BJ (cell line): Measurements from ENCODE around the gene CHST8. TPM values are rescaled to one million over a fixed set of nuclear protein-coding genes. Genes with fewer than 3 reads are reported as not detected.

Experiments
- CTCF ChIA-PET: fragments of 350-600 bp; formaldehyde crosslinking; extraction: SDS; loops from one replicate; lab custom pipeline; 2021; ENCODE audit warnings: antibody characterized with exemption, inconsistent platforms; lab: Yijun Ruan, JAX
- POLR2A ChIA-PET: fragments of 300-600 bp; sonication (Branson Sonifier 250); formaldehyde crosslinking; extraction: SDS; loops from one replicate; lab custom pipeline; 2021; ENCODE audit warnings: antibody characterized with exemption; lab: Charles Lee
- DNase-seq: peaks from one replicate; pipeline ENCODE4 v3.0.0-alpha.2; 2011; ENCODE audit warnings: low read depth
- H3K27me3 ChIP-seq: 2 replicates; pipeline ENCODE4 v1.6.0; 2011; ENCODE audit warnings: low read length; ENCODE audit not compliant: control insufficient read depth, insufficient read depth
- H3K36me3 ChIP-seq: 2 replicates; pipeline ENCODE4 v1.5.1; 2011; ENCODE audit warnings: low read length; ENCODE audit not compliant: control insufficient read depth, insufficient read depth
- H3K4me3 ChIP-seq: 2 replicates; pipeline ENCODE4 v1.5.1; 2011; ENCODE audit warnings: low read depth, mild to moderate bottlenecking, control low read depth, low read length
- polyA plus RNA-seq: library from polyadenylated mRNA; depleted of rRNA; stranded (reverse); fragments of >200 nt; gene quantifications from 2 replicates; pipeline ENCODE4 v1.2.3, GENCODE V29; 2011
- TF ChIP-seq, protein P1 (sequence below): IDR thresholded peaks from 2 replicates; pipeline ENCODE4 v1.5.1; 2011; ENCODE audit warnings: low read depth, mild to moderate bottlenecking, control low read depth, inconsistent platforms, low read length, moderate library complexity; ENCODE audit not compliant: insufficient read depth

Gene CHST8
- polyA plus RNA-seq, 1 experiment = 0.09 TPM

DNA sequence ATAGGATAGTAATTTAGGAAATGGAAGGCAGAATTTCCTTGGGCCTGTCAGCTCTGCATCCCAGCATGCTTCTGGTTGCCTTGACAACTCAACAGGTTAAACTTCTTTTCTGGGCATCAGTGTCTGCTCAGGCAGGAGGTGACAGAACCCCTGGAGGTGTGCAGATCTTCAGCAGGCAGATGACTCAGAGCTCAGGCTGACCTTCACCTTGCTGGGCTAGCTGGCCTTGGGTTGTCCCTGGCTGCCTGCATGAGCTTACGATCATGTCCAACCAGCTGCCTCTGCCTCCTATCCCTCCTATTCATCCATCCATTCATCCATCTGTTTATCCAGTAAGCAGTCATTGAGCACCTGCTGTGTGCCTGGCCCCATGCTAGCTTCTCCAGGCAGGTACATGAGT, 93.7 kb downstream of the CHST8 start:
- TF ChIP-seq, protein P1, sequence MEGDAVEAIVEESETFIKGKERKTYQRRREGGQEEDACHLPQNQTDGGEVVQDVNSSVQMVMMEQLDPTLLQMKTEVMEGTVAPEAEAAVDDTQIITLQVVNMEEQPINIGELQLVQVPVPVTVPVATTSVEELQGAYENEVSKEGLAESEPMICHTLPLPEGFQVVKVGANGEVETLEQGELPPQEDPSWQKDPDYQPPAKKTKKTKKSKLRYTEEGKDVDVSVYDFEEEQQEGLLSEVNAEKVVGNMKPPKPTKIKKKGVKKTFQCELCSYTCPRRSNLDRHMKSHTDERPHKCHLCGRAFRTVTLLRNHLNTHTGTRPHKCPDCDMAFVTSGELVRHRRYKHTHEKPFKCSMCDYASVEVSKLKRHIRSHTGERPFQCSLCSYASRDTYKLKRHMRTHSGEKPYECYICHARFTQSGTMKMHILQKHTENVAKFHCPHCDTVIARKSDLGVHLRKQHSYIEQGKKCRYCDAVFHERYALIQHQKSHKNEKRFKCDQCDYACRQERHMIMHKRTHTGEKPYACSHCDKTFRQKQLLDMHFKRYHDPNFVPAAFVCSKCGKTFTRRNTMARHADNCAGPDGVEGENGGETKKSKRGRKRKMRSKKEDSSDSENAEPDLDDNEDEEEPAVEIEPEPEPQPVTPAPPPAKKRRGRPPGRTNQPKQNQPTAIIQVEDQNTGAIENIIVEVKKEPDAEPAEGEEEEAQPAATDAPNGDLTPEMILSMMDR = no peak
- Histone ChIP-seq H3K27me3 (no peaks in the 10 kb centered on the region), H3K4me3 (no peak overlapping the region), H3K36me3 (no peaks in the 10 kb centered on the region)
- no peak for DNase-seq
- ChIA-PET POLR2A (no interaction called here), CTCF (no interaction called here)

DNA sequence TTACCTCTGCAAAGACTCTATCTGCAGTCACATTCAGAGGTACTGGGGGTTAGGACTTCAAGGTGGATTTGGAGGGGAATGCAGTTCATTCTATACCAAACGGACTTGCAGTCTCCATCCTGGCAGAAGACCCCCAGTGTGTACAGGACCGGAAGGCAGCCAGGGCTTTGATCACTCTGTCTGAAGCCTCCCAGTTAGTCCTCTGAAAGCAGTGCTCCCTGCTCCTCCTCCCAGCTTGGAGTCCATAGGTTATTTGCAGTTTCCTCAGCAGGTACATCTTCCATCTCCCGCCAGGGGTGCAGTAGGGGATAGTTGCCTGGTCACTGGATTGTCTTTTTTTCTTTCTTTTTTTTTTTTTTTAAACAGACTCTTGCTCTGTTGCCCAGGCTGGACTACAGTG, 96.1 kb downstream of the CHST8 start:
- Histone ChIP-seq H3K4me3 (no peak overlapping the region), H3K36me3 (no peaks in the 10 kb centered on the region), H3K27me3 (no peaks in the 10 kb centered on the region)
- DNase-seq = no peak
- TF ChIP-seq, protein P1 = no peak
- CTCF ChIA-PET = no interaction called here
- POLR2A ChIA-PET = no interaction called here

DNA sequence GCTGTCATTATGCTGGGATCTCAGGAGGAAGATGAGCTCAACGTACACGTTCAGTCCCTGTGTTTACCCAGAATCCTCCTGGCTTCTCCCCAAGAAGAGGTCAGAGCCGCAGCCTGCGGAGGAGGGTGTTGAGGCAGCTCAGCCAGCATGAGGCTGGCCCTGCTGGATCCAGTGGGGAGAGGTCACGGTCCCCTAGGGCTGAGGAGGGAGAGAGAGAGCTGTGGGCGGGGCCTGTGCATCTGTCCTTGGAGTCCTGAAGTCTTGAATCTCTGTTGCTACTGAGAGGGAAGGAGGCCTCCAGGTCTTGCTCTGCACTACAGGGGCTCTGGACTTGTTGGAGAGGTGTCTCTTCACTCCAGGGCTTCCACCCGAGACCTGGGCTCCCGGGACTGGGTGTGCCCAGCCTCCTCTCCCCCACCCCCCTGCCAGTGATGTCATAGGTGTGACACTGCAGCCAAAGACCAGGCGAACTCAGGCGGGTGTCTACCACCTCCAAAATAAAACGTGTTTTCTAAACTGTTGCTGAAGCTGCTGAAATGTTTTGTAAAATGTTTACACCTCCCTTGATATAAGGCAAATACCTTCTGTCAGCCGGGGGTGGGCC, 97.0 kb downstream of the CHST8 start:
- no peak for DNase-seq
- ChIA-PET CTCF (interaction anchor here (1.3 kb wide), 1 partner anchor 288 kb away, joined by 5 read pairs; no protein-coding TSS in a partner anchor), POLR2A (no interaction called here)
- H3K36me3 ChIP-seq = no peaks in the 10 kb centered on the region
- H3K4me3 ChIP-seq = no peak overlapping the region
- H3K27me3 ChIP-seq = no peaks in the 10 kb centered on the region
- TF ChIP-seq, protein P1 = no peak

DNA sequence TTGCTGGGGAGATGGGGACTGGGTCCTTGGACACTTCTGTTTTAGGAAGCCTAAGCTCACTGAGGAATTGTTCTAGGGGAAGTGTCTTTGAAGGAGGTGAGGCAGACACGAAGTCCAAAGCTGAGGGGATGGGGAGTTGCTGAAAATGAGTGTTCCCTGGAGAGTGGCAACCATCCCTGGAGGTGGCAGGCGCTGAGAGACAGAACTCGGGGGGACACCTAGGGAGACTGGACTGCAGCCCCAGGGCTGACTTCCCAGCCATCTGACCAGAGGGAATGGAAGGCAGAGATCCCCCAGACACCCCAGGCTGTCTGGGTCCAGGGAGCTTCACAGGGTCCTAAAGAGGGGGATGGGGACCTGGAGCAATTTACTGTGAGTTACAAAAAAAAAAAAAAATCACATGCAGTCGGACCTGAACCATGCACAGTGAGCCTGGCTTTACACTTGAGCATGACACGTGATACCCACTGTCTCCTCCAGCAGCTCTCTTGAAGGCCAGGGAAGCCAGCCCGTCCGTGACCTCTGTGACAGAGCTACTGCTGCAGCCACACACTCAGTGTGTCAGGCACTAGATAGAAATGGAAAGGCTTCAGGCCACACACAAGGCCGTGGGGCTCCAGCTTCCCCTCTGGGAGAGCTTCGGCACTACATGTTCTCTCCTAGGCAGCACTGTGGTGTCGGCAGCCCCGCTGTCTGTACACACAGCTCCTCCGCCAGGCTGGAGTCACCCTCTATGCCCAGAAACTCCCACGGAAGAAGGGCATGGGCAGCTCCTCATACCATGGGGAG, 97.8 kb downstream of the CHST8 start:
- POLR2A ChIA-PET = no interaction called here
- TF ChIP-seq, protein P1 = no peak
- no peaks in the 10 kb centered on the region for H3K27me3 ChIP-seq
- CTCF ChIA-PET = interaction anchor here (1.3 kb wide), 1 partner anchor 289 kb away, joined by 5 read pairs; no protein-coding TSS in a partner anchor
- no peak overlapping the region for H3K4me3 ChIP-seq
- H3K36me3 ChIP-seq = no peaks in the 10 kb centered on the region
- no peak for DNase-seq

DNA sequence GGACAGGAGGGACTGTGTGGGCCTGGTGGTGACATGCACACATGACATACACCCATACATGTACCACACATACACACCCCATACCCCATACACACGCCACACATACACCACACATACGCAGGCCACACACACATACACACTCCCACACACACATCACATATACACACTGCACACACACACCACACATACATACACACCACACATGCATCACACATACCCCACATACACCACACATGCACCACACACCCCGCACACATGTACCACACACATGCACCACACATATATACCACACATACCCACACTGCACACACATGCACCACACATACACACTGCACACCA, 98.4 kb downstream of the CHST8 start:
- CTCF ChIA-PET = interaction anchor here (1.3 kb wide), 1 partner anchor 289 kb away, joined by 5 read pairs; no protein-coding TSS in a partner anchor

More for the DNA sequence above, 98.4 kb downstream of the CHST8 start:
- POLR2A ChIA-PET = no interaction called here
- H3K27me3 ChIP-seq = no peaks in the 10 kb centered on the region
- TF ChIP-seq, protein P1 = no peak
- no peak overlapping the region for H3K4me3 ChIP-seq
- no peaks in the 10 kb centered on the region for H3K36me3 ChIP-seq
- no peak for DNase-seq
